ENCODE measurements around the gene HLA-B.
"Not testable (repeated sequence)": the region's sequence is repeated elsewhere in the genome, so short reads cannot be mapped to it uniquely, and the experiment has no call there.

HLA-B gene

DNA sequence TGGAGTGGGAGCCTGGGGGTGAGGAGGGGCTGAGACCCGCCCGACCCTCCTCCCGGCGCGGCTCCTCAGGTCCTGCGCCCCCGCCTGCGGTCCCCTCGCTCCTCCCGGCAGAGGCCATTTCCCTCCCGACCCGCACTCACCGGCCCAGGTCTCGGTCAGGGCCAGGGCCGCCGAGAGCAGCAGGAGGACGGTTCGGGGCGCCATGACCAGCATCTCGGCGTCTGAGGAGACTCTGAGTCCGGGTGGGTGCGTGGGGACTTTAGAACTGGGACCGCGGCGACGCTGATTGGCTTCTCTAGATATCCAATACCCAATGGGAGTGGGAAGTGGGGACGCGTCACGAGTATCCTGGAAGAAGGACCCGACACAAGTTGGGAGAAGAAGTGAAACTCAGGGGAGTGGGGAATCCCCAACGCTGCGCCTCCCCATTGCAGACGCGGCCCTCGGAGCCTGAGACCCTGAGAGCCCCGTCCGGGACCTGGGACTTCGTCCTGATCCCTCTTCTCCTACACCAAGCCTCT is at the start of gene HLA-B:
TSS of gene HLA-B (minus strand) at position 234 of the 521 bp plus-strand sequence. CDS start at position 213, 21 bp downstream.
- peak; percentile 84 for DNase-seq

DNA sequence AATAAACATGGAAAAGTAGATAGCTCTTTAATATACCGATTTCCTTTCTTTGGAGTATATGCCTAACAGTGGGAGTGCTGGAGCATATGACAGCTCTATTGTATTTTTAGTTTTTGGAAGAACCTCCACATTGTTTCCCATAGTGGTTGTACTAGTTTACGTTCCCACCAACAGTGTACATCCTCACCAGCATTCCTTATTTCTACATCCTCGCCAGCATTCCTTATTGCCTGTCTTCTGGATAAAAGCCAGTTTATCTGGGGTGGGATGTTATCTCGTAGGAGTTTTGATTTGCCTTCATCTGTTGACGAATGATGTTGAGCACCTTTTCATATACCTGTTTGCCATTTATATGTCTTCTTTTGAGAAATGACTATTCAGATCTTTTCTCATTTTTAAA is 49.0 kb upstream of the HLA-B start:
- no peak for DNase-seq

DNA sequence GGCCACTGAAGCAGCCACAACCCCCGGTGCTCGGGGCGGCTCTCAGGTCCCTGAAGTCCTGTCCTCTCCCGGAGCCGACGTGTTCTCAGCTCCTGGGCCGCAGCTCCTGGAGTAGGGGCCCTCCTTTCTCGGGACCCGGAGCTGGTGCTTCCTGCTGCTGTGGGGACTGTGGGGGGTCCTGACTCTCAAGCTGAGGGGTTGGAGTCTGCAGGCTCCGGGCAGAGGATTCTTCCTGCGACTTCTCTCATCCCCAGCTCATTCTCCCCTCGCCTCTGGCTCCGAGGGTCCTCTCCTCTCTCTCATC is 47.0 kb upstream of the HLA-B start:
- DNase-seq, result not testable (repeated sequence)

DNA sequence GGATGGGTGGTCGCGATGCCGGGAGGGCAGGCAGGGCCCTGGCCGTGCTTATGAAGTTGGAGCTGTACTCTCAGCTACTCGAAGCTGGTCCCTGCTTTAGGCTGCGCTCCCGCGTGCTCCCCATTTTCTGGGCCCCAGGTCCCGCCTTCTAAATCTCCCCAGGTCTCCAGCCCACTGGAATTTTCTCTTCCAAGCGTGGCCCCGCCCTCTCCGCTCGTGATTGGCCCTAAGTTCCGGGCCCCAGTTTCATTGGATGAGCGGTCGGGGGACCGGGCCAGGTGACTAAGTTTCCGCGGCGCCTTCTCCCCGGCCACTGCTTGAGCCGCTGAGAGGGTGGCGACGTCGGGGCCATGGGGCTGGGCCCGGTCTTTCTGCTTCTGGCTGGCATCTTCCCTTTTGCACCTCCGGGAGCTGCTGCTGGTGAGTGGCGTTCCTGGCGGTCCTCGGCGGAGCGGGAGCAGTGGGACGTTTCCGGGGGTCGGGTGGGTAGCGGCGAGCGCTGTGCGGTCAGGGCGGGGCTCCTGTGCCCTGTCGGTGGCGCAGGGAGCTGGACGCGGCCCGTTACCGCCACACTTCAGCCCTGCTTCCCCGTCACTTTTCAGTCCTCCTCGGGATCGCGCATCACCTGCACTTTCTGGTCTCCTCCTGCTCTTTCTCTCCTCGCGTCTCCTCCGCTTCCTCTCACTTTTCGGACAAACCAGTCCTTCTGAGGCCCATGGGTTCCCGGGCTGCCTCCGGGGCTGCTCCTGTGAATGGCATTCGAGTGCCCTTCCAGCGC is 46.5 kb upstream of the HLA-B start, which contains the start of gene MICA:
TSS of gene MICA (plus strand) at position 313 of the 778 bp plus-strand sequence. CDS start at position 351, 38 bp downstream.
- no peak for DNase-seq

DNA sequence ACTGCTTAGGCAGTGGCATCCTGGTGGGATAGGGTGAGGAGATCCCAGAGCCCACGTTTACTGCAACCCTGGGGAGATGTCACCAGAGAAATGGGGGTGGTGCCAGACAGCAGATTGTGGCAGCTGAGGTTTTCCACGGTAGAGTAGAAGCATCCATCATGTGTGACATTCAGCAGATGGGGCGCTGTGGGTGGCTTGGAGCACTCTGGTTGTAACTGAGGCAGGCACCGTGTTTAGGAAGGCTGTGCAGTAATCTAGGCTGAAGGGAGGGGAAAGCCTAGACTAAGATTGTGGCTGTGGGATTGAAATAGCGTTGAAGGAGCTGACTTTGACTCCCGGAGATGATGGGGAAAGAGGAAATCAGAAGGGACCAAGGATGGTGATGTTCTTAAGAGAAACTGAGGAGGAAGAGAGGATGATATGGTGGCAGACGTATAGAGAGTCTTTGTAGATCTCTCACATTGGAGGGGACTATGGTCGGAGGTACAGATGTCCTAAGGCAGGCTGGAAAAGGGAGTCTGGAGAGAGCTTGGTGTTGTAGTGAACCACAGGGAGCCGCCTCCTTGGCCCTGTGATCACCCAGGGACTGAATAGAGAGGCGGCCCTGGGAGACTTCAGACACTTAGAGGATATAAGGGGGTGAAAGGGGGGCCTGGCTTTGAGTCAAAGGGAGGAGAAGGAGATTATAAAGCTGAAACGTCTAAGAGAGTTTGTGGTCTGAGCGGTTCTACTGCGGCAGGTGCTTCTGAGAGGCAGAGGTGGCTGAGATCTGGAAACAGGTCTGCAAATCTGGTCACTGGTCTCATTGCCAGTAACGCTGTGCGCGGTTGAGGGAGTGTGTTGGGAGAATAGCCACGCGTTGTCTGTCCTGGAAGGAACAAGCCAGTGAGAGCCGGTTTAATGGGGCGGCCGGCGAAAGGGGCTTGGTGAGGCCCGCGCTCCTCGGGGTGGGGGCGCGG is 45.6 kb upstream of the HLA-B start:
- no peak for DNase-seq

- DNase-seq, result no peak
Measured at GRCh38 chr6:31401403-31401802, 44.4 kb upstream of the HLA-B start.

DNA sequence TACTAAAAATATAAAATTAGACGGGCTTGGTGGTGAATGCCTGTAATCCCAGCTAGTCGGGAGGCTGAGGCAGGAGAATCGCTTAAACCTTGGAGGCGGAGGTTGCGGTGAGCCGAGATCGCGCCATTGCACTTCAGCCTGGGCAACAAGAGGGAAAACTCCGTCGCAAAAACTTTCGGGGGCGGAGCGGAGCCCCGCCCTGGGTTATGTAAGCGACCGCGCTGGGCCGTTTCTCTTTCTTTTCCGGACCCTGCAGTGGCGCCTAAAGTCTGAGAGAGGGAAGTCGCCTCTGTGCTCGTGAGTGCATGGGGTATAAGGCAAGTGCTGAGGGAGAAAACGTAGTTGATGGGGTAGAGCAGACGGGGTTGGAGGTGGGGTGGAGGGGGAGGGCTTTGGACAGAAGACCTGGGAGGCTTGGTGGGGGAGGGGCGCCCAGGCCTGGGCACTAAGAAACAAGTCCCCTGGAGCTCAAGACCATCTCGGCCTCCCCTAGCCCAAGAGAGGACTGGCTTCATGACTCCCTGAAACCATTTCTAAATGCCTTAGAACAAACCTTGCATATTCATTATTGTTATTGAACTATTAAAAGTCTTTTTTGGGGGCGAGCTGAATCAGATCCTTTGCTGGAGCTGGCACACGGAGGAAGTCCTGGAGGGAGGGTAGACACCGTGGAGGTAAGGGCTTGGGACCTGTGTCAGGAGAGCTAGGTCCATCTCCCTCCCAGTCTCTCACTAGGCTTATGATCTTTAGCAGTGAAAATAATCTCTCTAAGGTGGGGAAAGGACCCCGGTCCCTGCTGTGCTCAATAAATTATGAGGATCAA is 43.7 kb upstream of the HLA-B start:
- peak; percentile 52 for DNase-seq

DNA sequence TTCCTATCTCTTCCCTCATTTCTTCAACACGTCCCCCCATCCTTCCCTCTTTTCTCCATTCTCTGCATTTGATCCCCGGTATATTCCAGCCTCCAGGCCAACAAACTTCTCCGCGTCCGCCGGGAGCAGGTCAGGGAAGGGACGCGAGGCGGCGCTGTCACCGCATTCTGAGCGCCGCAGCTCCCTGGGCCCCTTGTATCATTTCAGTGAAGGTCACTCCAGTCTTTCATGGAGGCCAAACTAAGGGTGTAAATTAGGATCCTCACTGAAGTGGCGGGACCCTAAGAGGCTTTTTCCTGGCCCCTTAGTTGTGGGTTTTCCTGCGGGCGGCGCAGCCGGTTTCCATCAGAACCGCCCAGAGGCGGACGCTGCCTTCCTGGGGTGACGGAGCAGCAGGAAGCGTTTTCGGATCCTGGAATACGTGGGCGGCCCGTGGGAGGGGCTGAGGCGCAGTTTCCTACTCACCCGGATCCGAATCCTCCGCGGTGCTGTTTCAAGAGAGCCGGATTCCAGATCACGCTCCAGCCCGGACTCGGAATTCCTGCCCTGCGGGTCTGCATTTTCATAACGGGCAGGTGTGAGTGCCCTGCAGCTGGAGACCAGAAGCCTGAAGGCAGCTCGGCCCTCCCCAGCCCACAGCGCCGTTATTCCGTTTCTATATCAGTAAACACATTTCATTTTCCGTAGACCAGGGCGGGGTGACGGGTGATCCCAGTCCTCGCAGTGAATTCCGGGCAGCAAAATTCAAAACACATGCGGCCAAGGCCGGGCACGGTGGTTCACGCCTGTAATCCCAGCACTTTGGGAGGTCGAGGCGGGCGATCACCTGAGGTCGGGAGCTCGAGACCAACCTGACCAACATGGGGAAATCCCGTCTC is 42.8 kb upstream of the HLA-B start:
- DNase-seq, result peak; percentile 26

DNA sequence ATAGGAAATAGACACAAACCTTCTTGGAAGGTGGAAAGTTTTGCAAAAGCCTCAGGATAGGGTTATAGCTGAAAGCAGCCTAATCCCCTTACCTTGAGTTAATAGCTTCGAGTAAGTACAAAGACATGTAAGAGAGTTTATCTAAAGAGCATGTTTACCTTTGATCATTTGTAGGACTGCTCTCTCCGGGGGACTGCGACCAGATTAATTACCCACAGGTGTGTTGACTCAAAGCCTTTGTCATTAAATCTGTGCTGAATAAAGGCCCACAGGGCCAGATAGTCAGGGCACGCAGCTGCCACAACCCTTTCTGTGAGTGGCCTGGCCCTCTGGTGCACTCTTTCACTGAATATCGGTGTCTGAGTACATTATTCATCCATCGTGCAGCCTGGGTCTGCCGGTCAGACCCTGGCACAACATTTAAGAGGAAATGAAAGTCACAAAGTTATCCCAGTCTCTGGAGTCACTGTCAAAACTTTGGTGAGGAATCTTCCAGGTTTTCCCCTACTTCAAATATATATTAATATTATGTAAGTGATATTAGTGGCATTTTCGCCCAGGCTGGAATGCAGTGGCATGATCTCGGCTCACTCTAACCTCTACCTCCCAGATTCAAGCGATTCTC is 41.0 kb upstream of the HLA-B start:
- DNase-seq, result no peak

DNA sequence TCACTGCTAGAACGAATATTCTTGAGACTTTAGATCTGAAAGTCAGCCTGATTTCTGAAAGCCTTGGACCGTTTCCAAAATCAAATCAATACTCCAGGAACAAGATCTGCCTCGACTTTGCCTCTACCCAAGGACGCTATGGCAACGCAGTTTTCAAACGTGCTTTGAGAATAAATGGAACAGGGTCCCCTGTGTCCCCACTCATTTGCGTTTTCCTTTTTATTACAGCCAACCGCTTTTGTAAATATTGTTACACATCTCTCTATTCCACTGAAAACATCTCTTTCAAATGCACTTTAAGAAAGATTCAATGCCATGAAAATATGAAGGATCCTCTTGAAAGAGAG is 40.1 kb upstream of the HLA-B start:
- DNase-seq, result not testable (repeated sequence)

DNA sequence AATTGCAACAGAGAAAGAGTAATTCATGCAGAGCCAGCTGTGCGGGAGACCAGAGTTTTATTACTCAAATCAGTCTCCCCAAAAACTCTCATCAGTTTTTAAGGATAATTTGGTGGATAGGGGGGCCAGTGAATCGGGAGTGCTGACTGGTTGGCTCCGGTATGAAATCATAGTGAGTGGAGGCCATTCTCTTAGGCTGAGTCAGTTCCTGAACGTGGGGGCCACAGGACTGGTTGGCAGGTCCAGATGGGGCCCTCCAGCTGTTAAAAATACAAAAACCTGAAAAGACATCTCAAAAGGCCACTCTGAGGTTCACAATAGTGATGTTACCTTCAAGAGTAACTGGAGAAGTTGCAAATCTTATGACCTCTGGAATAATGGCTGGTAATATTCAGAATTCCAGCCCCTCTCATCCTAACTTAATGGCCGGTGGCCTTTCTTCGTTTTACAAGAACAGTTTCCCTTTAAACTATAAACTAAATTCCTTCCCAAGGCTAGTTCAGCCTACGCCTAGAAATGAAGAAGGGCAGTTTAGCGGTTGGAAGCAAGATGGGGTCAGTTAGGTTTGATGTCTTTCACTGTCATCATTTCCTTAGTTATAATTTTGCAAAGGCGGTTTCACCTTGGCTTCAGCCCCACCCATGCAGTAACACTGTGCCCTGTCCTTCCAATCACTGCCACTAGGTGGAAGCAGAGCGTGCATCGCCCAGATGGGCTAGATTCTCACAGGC is 39.6 kb upstream of the HLA-B start:
- peak; percentile 64 for DNase-seq

DNA sequence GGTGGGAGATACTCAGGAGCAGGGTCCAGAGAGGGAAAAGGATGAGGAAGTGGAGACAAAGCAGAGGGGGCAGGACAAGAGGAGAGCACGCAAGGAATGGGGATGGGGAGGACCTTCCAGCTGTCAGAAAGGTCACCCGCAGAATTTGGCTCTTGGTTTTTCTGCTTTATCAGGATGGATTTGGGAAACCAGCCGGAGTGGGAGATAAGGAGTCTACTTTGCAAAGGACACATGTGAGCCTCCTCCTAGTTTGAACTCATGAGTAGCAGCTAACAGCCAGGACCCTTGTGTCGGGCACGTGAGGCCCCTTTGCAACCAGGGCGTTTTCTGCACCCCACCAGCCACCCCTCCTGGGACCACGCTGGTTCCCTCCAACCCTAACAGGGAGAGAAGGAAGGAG is 38.9 kb upstream of the HLA-B start:
- DNase-seq, result no peak

DNA sequence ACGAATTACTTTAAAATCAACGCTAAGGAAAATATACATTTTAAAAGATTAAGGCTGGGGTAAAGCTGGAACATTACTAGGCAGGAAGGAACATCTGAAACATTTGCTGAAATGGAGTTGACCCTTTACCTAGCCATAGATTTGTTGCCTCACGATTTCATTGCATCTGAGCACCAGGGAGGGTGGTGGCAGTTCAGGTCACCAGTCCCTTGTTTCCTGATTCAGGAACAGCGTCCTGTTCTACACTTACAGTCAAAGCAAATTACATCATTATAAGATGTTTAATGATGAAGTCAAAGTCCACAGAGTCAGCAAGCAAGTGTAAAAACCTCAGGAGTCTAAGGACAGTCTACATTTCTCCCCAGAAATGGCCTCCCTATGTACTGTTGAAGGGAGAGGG is 37.4 kb upstream of the HLA-B start:
- no peak for DNase-seq

DNA sequence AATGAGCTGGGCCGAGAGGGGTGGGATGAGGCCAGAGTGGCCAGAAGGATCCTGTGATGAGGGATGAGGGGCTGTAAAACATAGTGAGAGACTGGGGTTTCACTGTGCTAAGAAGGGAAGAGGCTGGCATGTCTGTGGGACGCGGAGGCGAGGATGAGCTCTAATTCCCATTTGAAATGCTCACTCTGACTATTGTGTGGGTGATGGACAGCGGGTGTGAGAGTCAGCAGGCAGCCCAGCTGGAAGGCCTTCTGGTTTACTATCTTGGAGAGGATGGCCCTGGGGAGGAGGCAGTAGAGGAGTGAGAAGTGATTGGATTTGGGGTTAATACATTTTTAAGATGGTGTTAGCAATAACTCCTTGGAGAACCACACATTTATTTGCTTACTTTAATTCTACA is 37.0 kb upstream of the HLA-B start:
- no peak for DNase-seq

- DNase-seq, result not testable (repeated sequence)
Measured at GRCh38 chr6:31389802-31390132, 32.8 kb upstream of the HLA-B start.

DNA sequence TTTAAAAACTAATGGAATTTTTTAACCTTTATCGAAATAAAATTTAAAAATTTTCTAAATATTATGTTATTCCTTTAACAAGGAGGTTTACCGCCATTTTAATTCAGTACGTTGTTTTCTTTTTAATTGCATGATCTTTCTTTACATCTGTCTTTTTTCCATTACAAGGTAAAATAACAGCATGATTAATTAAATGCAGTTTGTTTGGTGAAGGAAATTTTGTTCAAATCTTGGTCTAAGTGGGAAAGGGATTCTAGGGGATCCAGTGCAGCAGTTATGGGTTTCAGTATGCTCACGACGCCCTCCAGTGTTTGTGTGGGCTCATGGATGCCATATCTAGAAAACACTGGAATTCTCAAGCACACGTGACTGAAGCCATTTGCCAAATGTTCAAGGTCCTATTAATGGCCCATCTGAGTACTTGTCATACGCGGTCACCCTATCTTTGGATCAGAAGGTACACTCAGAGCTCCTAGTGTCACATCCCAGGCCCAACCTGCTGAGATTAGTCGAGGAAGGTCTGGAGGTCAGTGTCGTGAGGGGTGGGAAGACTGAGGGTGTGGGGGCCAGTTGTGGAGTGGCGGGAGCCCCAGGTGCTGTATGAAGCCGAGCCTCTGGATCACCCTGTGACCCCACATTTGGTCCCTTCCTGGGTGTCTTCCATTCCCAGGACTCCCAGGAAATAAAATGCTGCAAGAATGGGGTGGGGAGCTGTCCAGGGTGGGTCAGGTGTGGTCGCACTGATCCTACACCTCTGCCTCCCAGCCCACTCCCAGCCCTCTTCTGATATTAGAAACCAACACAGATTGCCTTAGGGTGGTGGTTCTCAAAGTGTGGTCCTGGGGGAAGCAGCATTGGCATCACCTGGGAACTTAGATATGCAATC is 32.2 kb upstream of the HLA-B start:
- DNase-seq, result not testable (repeated sequence)

GRCh38 chr6:31386977-31387376 is 30.0 kb upstream of the HLA-B start:
- DNase-seq, result no peak

DNA sequence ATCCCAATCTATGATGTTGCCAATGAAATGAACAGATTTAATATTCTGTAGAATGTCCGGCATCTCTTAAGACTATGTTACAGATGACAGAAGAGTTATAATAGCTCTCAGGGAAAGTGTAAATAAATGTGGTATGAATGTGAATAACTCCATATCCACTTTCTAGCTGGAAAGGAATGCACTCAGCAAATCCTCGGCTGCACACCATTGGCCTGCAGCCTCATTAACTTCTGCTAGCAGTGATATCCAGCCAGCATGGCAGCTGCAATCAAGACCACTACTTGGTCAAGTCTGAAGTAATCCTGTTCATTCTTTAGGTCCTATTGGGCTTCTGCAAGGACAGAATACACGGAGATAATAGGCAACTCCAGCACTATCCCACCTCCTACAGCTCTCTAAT is 29.1 kb upstream of the HLA-B start:
- DNase-seq, result no peak

DNA sequence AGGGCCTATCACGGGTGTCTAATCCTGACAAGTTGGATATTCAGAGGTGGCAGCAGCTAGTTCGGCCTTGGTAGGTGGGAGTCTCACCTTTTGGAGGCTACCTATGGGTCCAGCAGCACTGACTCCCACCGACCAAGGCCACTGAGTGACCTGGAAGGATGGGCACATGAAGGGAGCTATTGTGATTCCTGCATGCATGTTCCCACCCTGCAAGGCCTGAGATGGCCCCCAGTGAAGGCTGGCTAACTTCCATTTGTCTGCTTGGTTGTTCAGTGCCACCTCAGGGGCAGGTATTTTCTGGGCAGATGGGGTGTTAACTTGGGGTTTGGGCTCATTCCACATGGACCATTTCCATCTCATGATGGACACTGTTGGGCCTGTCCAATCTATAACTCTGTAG is 28.1 kb upstream of the HLA-B start:
- no peak for DNase-seq

- no peak for DNase-seq
Measured at GRCh38 chr6:31383149-31383548, 26.2 kb upstream of the HLA-B start.
